Stimulated activated CD8-positive, alpha-beta memory T cell treated with anti-CD3 and anti-CD28 coated beads, Interleukin-7, amount 100 ng/mL, for 4 hours (primary cell): ENCODE data around the gene CCDC86.
"Not testable (repeated sequence)": the region's sequence is repeated elsewhere in the genome, so short reads cannot be mapped to it uniquely, and the experiment has no call there.

ENCODE experiments used
- DNase-seq, 2 donors: peaks; one replicate each; pipeline ENCODE4 v3.0.0-alpha.2; 2020; ENCODE audit warnings: low read depth in 2 of 2

The CCDC86 gene, protein sequence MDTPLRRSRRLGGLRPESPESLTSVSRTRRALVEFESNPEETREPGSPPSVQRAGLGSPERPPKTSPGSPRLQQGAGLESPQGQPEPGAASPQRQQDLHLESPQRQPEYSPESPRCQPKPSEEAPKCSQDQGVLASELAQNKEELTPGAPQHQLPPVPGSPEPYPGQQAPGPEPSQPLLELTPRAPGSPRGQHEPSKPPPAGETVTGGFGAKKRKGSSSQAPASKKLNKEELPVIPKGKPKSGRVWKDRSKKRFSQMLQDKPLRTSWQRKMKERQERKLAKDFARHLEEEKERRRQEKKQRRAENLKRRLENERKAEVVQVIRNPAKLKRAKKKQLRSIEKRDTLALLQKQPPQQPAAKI

DNA sequence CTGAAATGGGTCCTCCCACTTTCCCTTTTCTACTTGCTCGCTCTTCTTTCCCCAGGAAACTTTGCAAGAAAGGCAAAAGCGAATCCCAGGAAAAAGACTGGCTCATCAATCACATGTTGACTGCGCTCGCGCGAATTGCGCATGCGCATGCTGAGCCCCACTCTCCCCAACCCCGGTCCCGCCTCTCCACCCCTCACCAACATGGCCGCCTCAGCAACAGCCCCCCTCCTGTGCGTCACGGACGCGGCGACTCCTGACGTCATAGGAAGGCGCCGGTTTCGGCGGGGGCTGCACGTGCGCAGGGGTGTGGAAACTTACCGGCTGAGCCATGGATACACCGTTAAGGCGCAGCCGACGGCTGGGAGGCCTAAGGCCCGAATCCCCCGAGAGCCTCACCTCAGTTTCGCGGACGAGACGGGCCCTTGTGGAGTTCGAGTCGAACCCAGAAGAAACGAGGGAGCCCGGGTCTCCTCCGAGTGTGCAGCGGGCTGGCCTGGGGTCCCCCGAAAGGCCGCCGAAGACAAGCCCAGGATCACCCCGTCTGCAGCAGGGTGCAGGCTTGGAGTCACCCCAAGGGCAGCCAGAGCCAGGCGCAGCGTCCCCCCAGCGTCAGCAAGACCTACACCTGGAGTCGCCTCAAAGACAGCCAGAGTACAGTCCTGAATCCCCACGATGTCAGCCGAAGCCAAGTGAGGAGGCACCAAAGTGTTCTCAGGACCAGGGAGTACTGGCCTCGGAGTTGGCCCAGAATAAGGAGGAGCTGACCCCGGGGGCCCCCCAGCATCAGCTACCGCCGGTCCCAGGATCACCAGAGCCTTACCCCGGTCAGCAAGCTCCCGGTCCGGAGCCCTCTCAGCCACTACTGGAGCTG, at the start of gene CCDC86:
TSS of gene CCDC86 (plus strand) at position 317 of the 871 bp plus-strand sequence. CDS start at position 329, 12 bp downstream.
- peak; percentile 96 to 97 for DNase-seq

DNA sequence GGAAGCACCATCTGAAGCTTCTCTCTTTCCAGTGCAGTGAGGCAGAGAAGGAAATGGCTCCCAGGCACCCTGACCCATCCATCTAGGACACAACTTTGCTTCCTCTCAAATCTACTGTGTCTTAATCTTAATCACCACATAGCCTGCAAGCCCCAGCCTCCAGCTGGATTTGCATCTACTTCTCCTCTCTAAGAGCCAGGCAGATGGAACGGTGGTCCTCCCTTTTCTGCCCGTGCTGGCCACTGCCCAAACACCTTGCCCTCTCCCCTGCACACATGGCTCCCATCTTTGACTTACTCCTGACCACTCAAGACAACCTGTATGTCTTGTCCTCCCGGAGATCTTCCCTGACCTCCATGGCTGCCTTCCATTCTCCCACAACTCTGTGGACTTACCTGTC, 49.4 kb upstream of the CCDC86 start:
- no peak for DNase-seq

DNA sequence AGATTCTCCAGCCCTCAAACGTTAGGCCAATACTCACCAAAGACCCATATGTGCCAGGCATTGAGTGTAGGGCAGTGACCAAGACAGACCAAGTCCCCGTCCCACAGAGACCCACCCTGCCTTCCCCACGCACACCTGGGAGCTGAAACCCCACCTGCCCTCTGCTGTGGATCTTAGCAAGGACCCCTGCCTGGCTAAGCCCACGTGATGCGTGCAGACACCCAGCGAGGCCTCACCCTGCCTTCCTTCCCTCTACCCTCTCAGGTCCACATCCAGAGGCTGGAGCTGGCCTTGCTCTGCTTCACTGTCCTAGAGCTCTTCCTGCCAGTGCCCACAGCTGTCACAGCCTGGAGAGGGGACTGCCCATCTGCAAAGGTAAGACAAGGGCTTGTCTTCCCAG, 46.6 kb upstream of the CCDC86 start:
- DNase-seq: no peak

DNA sequence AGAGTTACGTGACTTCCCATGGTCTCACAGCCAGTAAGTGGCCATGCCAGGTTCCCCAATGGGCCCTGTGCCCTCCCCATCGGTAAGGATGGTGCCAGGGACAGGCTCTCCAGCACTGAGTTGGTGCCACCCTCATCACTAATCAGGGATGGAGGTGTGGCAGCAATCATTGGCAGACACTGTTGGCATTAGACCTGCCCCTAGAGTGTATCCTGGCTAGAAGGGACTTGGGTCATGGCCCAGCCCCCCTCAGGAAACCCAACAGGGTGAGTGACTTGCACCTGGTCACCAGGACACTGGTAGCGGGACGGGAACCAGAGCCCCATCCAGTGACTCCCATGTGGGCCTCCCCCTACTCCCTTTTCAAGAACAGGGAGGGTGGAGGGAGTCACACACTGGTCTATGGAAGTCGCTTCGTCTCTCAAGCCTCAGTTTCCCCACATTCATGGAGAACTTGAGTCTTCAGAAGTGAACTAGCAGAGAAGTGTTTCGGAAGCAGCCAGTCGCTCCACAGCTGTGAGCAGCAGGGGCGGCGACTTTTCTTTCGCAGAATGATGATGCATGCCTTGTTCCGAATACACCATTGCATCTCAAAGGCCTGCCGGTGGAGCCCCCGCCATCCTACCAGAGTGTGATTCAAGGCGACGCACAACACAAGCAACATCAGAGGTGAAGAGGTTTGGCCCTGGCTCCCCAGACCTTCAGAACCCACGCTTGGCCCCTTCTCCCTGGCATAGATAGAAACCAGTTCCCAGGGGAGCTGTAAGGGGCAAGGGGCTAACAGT, 43.9 kb upstream of the CCDC86 start:
- DNase-seq: no peak

DNA sequence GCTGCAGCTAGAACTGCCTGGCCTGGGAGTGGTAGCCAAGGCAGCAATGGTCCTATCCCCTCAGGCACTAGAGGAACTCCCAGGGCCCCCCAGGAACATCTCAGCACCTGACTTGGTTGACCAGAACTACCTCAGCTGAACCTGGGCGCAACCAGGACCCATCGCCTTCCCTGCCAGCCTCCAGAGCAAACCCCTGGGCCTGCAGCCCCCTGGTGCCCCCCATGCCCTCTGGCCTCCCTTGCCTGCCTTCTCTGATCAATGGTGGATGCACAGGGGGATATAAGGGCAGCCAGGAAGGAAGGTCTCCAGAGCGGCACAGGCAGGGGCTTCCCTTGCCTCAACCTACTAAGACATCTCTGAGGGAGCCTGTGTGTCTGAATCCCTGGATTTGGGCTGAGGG, 43.3 kb upstream of the CCDC86 start:
- DNase-seq: no peak

DNA sequence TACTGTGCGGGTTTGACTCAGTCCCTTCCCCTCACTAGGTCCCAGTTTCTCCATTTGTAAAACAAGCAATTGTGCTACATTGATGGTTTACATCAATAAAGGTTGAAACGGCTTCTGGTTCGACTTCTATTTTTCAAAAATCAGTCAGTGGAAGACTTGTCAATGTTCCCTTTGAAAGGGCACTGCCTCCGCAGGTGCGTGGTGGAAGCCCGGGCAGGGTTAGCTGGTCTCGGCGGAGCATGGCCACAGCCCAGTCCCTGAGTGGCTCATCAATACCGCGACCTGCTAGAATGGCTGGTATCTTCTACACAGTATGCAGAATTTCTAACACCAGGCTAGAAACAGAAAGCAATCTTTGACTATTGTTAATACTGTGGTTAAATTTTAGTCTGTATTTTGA, 40.7 kb upstream of the CCDC86 start:
- no peak for DNase-seq

DNA sequence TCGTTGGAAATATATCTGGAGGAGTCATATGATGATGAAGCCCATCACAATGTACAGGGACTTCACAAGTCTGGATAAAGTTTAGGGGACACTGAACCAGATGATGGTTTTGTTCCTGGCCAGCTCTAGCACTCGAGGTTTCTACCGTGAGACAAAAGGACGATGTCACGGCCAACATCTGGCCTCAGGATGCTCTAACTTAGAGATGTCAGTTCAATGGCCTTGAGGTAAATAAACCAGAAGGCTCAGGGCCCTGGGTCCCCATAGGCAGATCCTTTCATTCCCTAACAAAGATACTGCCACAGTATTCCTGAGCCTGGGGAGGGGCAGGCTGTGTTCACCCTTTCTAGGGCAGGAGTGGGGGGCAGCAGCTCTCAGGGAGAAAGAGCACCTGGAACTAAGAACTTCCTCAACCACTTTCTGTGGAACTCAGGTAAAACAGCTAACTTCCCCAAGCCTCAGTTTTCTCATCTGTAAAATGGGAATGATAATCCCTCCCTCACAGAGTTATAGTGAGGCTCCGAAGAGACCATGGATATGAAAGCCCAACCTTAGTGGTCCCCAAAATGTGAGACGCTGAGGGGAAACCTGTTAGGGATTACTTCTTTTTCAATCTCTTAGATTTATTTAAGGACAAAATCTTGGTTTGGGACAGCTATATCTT, 38.5 kb upstream of the CCDC86 start:
- DNase-seq: no peak

DNA sequence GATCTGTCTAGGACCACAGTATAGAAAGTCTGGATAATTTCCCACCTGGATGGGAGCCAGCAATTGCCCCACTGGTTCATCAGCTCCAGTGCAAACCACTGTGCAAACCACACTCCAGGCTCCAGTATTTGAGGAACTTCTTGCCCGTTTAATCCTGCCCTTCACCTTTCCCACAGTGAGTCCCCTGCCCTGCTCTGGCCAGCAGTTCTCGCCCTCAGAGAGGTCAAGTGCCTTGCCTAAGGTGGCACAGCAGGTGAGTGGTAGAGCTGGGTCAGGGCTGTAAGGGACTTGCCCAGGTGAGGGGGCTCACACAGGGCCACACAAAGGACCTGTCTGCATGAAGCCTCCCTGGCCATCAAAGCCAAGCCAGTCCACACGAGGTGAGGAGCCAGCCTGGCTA, 32.7 kb upstream of the CCDC86 start:
- no peak for DNase-seq

DNA sequence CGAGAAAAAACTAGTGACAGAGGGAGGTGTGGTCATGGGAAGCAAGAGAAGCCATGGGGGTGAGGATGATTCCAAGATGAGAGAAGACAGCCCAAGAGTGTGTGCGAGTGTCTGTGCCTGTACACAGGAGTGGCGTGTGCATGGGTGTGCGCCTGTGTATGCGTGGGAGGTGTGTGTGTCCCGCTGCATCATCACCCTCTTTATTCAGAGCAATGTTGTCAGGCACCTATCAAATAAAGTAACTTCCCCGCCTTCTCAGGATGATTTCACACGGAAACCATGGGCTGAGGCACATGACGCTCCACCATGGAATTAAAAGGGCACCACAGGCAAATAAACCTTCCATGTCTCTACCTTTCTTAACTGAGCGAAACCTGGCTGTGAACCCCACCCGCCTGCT, 32.2 kb upstream of the CCDC86 start:
- DNase-seq: no peak

DNA sequence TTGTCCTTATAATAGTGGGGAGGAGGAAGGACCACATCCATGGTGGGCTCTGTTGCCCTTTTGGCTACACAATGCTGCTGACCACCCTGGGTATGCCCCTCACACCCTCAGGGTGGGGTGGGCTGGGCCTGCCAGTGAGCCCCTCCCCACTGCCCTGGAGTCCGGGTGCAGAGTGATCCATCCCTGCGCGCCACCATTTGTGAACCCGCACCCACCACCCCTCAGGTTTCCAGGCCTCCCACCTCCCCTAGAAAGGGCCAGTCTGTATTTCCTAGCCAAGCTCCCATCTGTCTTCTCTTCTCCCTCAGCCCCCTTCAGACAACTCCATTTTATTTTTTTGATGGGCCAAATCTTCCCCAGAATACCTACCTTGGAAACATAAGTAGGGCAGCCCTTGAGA, 31.8 kb upstream of the CCDC86 start:
- no peak for DNase-seq

DNA sequence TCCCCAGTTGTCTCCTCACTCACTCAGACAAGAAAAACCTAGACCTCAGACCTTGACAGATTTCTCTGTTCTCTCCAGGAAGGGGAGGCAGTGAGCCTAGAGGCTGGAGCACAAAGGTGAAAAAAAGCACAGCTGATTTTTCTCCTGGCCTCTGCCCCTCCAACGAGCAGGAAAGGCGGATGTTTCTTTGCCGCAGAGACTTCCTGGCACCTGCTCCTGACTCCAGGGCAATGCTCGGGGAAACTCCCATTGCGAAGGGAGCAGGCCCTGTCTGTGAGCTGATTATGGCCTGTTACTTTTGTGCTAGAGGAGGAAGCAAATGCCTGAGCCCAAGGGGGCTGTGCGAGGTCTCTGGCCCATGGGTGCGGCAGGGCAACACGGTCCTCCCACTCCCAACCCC, 31.3 kb upstream of the CCDC86 start:
- DNase-seq: no peak

DNA sequence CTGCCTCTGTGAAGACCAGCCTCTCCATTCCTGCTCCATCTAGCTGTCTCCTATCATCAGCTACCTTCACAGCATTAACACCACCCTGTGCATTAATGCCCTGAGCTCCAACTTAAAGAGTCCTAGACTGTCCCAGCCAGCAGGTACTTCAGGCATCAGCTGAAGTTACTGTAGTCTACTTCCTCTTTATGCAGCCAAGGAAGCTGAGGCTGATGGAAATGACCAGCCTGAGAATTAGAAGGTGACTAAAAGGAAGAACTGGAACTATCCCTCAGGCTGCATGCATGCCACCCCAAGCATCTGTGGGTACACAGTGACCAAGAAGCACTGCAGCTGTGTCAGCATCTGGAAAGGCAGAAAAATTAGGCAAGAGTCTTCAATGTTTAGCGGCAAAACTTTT, 28.6 kb upstream of the CCDC86 start:
- DNase-seq: no peak

DNA sequence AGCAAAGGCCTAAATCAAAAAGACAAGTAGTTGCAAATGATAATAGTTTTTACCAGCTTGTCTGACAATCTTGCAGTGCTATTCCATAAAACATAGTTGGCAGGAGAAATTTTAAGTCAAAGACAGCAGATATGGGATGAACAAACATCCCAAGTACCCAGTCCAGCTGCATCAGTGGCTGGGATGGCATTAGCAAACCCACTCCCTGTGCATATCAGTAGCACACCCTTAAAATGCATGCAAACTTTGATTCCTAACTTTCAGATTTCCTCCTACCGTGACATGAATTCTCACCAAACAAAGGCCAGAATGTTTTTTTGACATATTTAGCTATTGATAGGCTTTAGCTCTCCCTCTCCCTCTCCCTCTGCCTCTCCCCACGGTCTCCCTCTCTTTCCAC, 27.8 kb upstream of the CCDC86 start:
- DNase-seq: no peak

DNA sequence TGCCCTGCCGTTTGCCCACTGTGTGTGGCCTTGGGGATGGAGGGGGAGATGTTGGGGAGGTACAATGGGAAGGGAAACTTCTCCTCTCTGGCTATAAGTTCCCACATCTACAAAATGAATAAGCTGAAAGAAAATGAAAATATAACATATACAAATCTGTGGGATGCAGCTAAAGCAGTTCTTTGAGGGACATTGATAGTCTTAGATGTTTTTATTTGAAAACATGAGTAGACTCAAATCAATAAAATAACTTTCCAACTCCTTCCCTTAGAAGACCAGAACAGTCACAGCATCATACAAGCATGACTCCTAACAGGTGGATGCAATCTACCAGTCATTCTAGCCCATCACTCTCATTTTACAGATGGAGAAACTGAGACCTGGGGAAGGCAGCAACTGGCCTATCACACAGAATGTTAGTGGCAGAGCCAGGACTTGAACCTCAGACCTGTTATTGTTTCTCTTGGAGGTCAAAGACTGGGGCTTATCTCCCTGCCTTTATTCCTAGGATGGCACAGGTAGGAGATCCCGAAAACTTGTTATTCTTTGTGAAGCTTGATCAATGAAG, 25.2 kb upstream of the CCDC86 start:
- DNase-seq: no peak

DNA sequence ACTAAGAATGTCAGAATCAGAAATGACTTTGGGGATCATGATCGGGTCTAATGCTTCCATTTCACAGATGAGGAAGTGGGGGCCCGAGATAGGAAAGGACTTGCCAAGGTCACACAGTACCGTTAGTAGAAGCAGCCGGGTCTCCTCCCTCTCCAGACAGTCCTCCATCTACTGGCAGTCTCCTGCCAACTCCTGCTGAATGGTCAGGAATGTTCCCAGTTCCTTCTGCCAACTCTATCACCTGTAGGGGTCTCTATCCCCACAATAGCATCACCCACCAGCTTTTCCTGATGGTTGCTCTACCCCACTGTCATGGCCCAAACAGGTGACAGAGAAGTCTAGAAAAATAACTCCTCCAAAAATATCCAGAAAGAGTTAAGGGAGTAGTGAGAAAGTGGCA, 23.9 kb upstream of the CCDC86 start:
- DNase-seq: no peak

DNA sequence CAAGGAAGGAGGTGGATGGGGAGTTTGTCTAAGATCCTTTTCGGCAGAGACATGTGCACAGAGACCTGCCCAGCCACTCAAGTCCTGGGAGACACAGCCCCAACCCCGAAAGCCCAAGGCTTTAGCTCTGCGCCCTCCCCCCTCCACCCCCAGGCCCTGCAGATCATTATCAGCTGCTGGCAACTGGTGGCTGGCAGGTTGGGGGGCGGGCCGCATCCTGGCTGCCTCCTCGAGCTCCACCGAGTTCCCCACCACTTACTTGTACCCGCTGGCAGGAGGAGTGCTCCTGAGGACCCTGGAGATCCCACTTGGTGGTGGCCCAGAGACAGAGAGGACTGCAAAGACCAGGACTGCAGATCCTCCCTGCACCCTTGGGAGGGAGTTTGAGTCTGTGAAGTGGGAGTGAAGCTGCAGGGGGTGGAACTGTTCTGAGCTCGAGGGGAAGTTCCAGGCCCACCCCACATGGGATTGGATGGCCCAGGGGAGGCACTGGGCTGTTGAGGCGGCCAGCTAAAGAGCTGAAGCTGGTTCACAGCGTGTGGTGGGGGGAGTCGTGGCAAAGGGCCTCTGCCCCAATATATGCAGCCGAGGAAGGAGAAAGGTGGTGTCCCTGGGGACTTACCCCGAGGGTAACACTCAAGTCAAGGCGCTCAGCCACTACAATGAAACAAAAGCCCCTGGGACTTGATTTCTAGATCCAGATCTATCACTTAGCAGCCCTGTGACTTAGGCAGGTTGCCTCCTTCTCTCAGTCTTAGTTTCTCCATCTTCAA, 19.9 kb upstream of the CCDC86 start:
- DNase-seq: no peak

DNA sequence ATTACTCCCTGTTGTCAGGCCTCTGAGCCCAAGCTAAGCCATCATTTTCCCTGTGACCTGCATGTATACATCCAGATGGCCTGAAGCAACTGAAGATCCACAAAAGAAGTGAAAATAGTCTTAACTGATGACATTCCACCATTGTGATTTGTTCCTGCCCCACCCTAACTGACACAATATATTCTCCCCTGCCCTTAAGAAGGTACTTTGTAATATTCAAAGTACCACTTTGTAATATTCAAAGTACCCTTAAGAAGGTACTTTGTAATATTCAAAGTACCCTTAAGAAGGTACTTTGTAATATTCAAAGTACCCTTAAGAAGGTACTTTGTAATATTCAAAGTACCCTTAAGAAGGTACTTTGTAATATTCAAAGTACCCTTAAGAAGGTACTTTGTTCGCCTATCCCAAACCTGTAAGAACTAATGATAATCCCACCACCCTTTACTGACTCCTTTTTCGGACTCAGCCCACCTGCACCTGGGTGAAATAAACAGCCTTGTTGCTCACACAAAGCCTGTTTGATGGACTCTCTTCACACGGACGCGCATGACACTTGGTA, 18.1 kb upstream of the CCDC86 start:
- not testable (repeated sequence) for DNase-seq

DNA sequence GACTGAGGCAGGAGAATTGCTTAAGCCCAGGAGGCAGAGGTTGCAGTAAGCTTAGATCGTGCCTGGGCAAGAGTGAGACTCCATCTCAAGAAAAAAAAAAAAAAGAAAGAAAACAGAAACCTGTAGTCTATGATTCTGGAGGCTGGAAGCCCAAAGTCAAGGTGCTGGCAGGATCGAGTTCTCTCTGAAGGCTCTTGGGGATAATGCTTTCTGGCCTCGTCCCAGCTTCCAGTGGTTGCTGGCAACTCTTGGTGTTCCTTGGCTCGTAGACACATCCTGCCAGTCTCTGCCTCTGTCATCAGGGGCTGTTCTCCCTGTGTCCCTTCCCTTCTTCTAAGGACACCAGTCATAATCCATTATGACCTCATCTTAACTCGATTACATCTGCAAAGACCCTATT, 16.8 kb upstream of the CCDC86 start:
- DNase-seq: no peak

DNA sequence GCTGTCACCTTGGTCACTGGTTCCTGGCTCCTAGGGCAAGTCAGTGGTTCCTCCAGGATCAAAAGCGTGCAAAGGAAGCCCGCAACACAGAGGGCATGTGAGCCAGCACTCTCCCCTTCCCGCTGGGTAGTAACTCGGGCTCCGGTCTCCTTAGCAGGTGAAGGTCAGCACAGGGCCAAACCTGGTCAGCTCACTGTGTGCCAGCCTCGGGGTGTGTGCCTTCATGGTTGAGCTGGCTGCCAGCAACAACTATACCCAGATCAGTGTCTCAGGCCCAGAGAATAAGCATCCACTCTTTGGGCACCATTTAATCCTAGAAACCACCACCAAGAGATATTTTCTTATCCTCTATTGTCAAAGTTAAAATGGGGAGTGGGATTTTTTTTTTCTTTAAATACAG, 16.1 kb upstream of the CCDC86 start:
- no peak for DNase-seq

DNA sequence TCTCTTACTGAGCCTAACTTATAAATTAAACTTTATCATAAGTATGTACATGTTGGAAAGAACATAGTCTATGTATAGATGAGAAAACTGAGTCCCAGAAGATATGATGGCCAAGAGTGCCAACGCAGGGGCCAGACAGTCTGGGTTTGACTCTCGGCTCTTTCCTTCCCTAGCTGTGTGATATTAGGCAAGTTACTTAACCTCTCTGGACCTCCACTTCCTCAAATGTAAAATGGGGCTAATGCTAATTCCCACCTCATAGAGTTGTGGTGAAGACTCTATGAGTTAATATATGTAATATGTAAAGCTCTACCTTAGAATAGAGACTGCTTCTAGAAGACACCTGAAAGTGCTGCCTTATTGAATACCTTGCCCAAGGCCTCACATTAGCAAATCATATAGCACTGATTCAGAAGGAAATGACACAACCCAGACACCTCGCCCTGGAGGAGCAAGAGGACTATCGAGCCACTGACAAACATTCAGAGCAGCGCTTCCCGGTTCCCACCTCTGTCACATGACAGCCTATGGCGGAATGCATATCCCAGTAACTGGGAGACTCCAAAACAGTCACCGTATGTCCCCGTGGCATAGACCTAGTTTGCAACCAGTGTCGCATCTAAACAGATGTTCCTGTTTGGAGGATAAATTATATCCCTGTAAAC, 11.3 kb upstream of the CCDC86 start:
- DNase-seq: no peak
